ENCODE data around the gene LAD1.

The LAD1 gene

GRCh38 chr1:201363467-201363866, 35.7 kb downstream of the LAD1 start:
- Histone ChIP-seq H4K20me1 (ENCODE audit: insufficient read depth, low read length, poor library complexity, severe bottlenecking) (no peaks in the 10 kb centered on the region), H3K4me2 (ENCODE audit: low read depth, low read length, poor library complexity, severe bottlenecking) (no peak overlapping the region), H3K9me3 (ENCODE audit: insufficient read depth, low read depth, low read length) (no peaks in the 10 kb centered on the region), H3K4me1 (ENCODE audit: insufficient read depth, low read length, poor library complexity, severe bottlenecking) (no peaks in the 10 kb centered on the region), H3K4me3 (ENCODE audit: low read length, poor library complexity, severe bottlenecking) (no peak overlapping the region), H3K36me3 (ENCODE audit: insufficient read depth, low read length) (no peaks in the 10 kb centered on the region), H2AFZ (ENCODE audit: low read length) (no peak overlapping the region), H3K9me2 (replicated peaks; ENCODE audit: low read depth, low read length) (no peaks in the 10 kb centered on the region), H3K9ac (ENCODE audit: low read depth, low read length, poor library complexity, severe bottlenecking) (no peak overlapping the region), H3K27me3 (ENCODE audit: insufficient read depth, low read length, poor library complexity, severe bottlenecking) (no peaks in the 10 kb centered on the region), H3K79me2 (ENCODE audit: insufficient read depth, low read length) (no peaks in the 10 kb centered on the region), H3F3A (ENCODE audit: low read depth) (no peaks in the 10 kb centered on the region)
- TF ChIP-seq EZH2phosphoT487 (IDR thresholded peaks at IDR 0.05; ENCODE audit: borderline replicate concordance) (no peak), CTCF (conservative IDR thresholded peaks at IDR 0.05; ENCODE audit: low read length) (no peak)

DNA sequence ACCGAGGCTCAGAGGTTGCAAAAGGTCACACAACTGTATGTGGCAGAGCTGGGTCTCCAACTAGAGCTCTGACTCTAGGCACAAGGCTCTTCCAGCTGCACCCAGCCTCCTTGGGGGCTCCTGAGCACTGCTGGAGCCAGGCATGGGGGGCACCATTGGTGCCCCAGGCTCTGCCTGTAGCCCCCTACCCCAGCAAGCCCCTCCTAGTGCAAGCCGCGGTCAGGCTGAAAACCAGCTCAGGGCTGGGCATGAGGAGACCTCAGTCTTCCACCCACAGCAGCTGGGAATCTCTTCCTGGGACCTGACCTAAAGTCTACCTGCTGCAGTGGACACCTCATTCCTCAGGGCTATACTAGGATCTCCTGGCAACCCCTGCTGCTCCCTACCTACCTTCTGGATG, 36.2 kb downstream of the LAD1 start:
- Histone ChIP-seq H2AFZ (ENCODE audit: low read length) (no peak overlapping the region), H4K20me1 (ENCODE audit: insufficient read depth, low read length, poor library complexity, severe bottlenecking) (no peaks in the 10 kb centered on the region), H3K4me3 (ENCODE audit: low read length, poor library complexity, severe bottlenecking) (no peak overlapping the region), H3K9me2 (replicated peaks; ENCODE audit: low read depth, low read length) (no peaks in the 10 kb centered on the region), H3K9ac (ENCODE audit: low read depth, low read length, poor library complexity, severe bottlenecking) (no peak overlapping the region), H3K4me1 (ENCODE audit: insufficient read depth, low read length, poor library complexity, severe bottlenecking) (no peaks in the 10 kb centered on the region), H3K79me2 (ENCODE audit: insufficient read depth, low read length) (no peaks in the 10 kb centered on the region), H3F3A (ENCODE audit: low read depth) (no peaks in the 10 kb centered on the region), H3K27me3 (ENCODE audit: insufficient read depth, low read length, poor library complexity, severe bottlenecking) (no peaks in the 10 kb centered on the region), H3K9me3 (ENCODE audit: insufficient read depth, low read depth, low read length) (no peaks in the 10 kb centered on the region), H3K4me2 (ENCODE audit: low read depth, low read length, poor library complexity, severe bottlenecking) (no peak overlapping the region), H3K36me3 (ENCODE audit: insufficient read depth, low read length) (no peaks in the 10 kb centered on the region)
- TF ChIP-seq CTCF (conservative IDR thresholded peaks at IDR 0.05; ENCODE audit: low read length) (no peak), EZH2phosphoT487 (IDR thresholded peaks at IDR 0.05; ENCODE audit: borderline replicate concordance) (no peak)

DNA sequence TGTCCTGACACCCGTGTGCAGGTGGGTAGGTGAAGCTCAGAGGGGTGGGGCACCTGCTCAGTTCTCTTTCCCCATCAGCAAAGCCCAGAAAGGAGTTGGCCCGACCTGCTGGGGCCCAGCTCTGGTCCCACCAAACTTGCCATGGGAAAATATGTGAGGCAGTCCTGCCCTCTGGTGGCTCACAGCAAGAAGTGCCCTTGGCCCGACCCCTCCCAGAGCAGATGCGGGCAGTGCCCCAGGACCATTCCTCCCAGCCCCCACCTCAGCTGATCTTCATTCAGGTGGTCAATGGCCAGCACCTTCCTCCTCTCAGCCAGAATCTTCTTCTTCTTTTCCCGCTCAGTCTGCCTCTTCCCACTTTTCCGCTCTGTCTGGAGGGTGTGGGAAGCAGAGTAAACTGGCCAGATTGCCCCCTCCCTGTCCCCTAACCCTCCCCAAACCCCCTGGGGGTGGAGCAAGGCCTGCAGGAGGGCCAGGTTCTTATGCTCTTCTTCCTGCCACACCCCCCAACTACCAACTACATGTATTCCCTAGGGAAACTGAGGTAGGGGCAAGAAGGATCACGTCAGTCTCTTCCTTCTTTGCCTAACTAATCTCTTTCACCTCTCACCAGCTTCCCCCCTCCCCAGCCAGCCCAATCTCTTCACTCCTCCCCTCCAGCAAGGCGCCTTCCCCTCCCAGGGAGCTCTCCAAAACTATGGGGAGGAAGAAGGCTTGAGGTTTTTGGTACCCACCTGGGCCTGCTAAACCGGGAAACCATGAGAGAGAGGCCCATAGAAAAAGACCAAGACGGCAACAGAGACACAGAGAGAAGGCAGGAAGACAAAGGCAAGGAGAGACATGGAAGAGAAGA, 37.2 kb downstream of the LAD1 start:
- Histone ChIP-seq H3K4me1 (ENCODE audit: insufficient read depth, low read length, poor library complexity, severe bottlenecking) (no peaks in the 10 kb centered on the region), H3K4me3 (ENCODE audit: low read length, poor library complexity, severe bottlenecking) (no peak overlapping the region), H3K9me3 (ENCODE audit: insufficient read depth, low read depth, low read length) (no peaks in the 10 kb centered on the region), H4K20me1 (ENCODE audit: insufficient read depth, low read length, poor library complexity, severe bottlenecking) (no peaks in the 10 kb centered on the region), H3K9ac (ENCODE audit: low read depth, low read length, poor library complexity, severe bottlenecking) (no peak overlapping the region), H3F3A (ENCODE audit: low read depth) (no peaks in the 10 kb centered on the region), H3K9me2 (replicated peaks; ENCODE audit: low read depth, low read length) (no peaks in the 10 kb centered on the region), H3K36me3 (ENCODE audit: insufficient read depth, low read length) (no peaks in the 10 kb centered on the region), H2AFZ (ENCODE audit: low read length) (no peak overlapping the region), H3K4me2 (ENCODE audit: low read depth, low read length, poor library complexity, severe bottlenecking) (no peak overlapping the region), H3K79me2 (ENCODE audit: insufficient read depth, low read length) (no peaks in the 10 kb centered on the region), H3K27me3 (ENCODE audit: insufficient read depth, low read length, poor library complexity, severe bottlenecking) (no peaks in the 10 kb centered on the region)
- TF ChIP-seq EZH2phosphoT487 (IDR thresholded peaks at IDR 0.05; ENCODE audit: borderline replicate concordance) (no peak), CTCF (conservative IDR thresholded peaks at IDR 0.05; ENCODE audit: low read length) (peak; percentile 86)
